IMR-90 (cell line): ENCODE measurements around the gene PCDHGA5. TPM values are rescaled to one million over a fixed set of nuclear protein-coding genes. Genes with fewer than 3 reads are reported as not detected.

Source experiments
- ATAC-seq: fragments of 200-7000 bp; cut with Tn5 transposase; 2 replicates; pipeline ENCODE4 v1.9.1; 2020; ENCODE audit warnings: low read depth, mild to moderate bottlenecking, moderate library complexity
- BruUV-seq: library from RNA; stranded (reverse); fragments of 400-500 nt; replicated peaks from 2 replicates; lab custom pipeline; 2021; lab: Mats Ljungman, UMichigan
- CTCF ChIA-PET: fragments of 300-600 bp; formaldehyde crosslinking; extraction: SDS; loops from one replicate; lab custom pipeline; 2021; ENCODE audit warnings: antibody characterized with exemption; lab: Yijun Ruan, JAX
- POLR2A ChIA-PET: fragments of 300-600 bp; sonication (Branson Sonifier 250); formaldehyde crosslinking; loops from one replicate; lab custom pipeline; 2022; ENCODE audit warnings: antibody characterized with exemption; ENCODE audit not compliant: unreplicated experiment; lab: Charles Lee
- DNase-seq: peaks from one replicate; pipeline ENCODE4 v3.0.0; 2013
- H2AFZ ChIP-seq: replicated peaks from 2 replicates; pipeline ENCODE3; 2013; ENCODE audit warnings: low read length, mild to moderate bottlenecking; ENCODE audit not compliant: poor library complexity
- H2AK5ac ChIP-seq: 2 replicates; pipeline ENCODE4 v1.6.1; 2013; ENCODE audit warnings: low read depth, low read length, inconsistent platforms
- H2AK9ac ChIP-seq: replicated peaks from 2 replicates; pipeline ENCODE3; 2013; ENCODE audit warnings: mild to moderate bottlenecking, low read depth, low read length, moderate library complexity; ENCODE audit not compliant: poor library complexity
- H2BK120ac ChIP-seq: 2 replicates; pipeline ENCODE4 v1.6.1; 2013; ENCODE audit warnings: low read depth, low read length, inconsistent platforms
- H2BK15ac ChIP-seq: 3 replicates; pipeline ENCODE4 v1.6.1; 2013; ENCODE audit warnings: low read depth, low read length, inconsistent platforms
- H2BK20ac ChIP-seq: 2 replicates; pipeline ENCODE4 v1.6.1; 2013; ENCODE audit warnings: low read depth, mild to moderate bottlenecking, inconsistent platforms, low read length, moderate library complexity
- H2BK5ac ChIP-seq: 2 replicates; pipeline ENCODE4 v1.6.1; 2013; ENCODE audit warnings: mild to moderate bottlenecking, low read depth, low read length, inconsistent platforms; ENCODE audit not compliant: poor library complexity, severe bottlenecking
- H3K14ac ChIP-seq: replicated peaks from 2 replicates; pipeline ENCODE4 v1.6.1; 2013; ENCODE audit warnings: low read depth, low read length, inconsistent platforms
- H3K18ac ChIP-seq: 2 replicates; pipeline ENCODE4 v1.6.1; 2013; ENCODE audit warnings: low read depth, low read length, control low read depth
- H3K23ac ChIP-seq: 2 replicates; pipeline ENCODE4 v1.6.1; 2013; ENCODE audit warnings: low read depth, low read length, inconsistent platforms
- H3K27ac ChIP-seq: 2 replicates; pipeline ENCODE4 v1.5.1; 2013; ENCODE audit warnings: mild to moderate bottlenecking, control low read depth, low read length; ENCODE audit not compliant: insufficient read depth
- H3K27me3 ChIP-seq: 2 replicates; pipeline ENCODE4 v1.6.1; 2013; ENCODE audit warnings: low read length; ENCODE audit not compliant: control insufficient read depth, insufficient read depth
- H3K36me3 ChIP-seq: 2 replicates; pipeline ENCODE4 v1.6.1; 2013; ENCODE audit warnings: low read length, mixed read lengths; ENCODE audit not compliant: control insufficient read depth, insufficient read depth
- H3K4ac ChIP-seq: 2 replicates; pipeline ENCODE4 v1.6.1; 2013; ENCODE audit warnings: low read depth, low read length, inconsistent platforms
- H3K4me1 ChIP-seq: 2 replicates; pipeline ENCODE4 v1.6.1; 2013; ENCODE audit warnings: low read length, mixed read lengths; ENCODE audit not compliant: control insufficient read depth, insufficient read depth
- H3K4me2 ChIP-seq: 2 replicates; pipeline ENCODE4 v1.6.1; 2013; ENCODE audit warnings: low read depth, mild to moderate bottlenecking, control low read depth, low read length, moderate library complexity
- H3K4me3 ChIP-seq: 2 replicates; pipeline ENCODE4 v1.5.1; 2013; ENCODE audit warnings: low read depth, mild to moderate bottlenecking, control low read depth, low read length, moderate library complexity; ENCODE audit not compliant: insufficient read depth
- H3K56ac ChIP-seq: 2 replicates; pipeline ENCODE4 v1.6.1; 2013; ENCODE audit warnings: low read length, inconsistent platforms; ENCODE audit not compliant: insufficient read depth; ENCODE audit errors: extremely low read depth
- H3K79me1 ChIP-seq, 2 experiments: 2 replicates each; pipeline ENCODE4 v1.6.1; 2013; ENCODE audit warnings: low read length in 2 of 2, inconsistent platforms in 1 of 2, low read depth in 1 of 2
- H3K9ac ChIP-seq: 2 replicates; pipeline ENCODE4 v1.6.1; 2013; ENCODE audit warnings: low read depth, low read length, control low read depth
- H3K9me1 ChIP-seq: 2 replicates; pipeline ENCODE4 v1.6.1; 2013; ENCODE audit warnings: low read length, inconsistent platforms; ENCODE audit not compliant: insufficient read depth
- H3K9me3 ChIP-seq: 2 replicates; pipeline ENCODE4 v1.6.1; 2013; ENCODE audit warnings: low read length; ENCODE audit not compliant: control insufficient read depth, insufficient read depth
- H4K20me1 ChIP-seq: 2 replicates; pipeline ENCODE4 v1.6.1; 2013; ENCODE audit warnings: low read length, inconsistent platforms; ENCODE audit not compliant: insufficient read depth
- H4K5ac ChIP-seq: 2 replicates; pipeline ENCODE4 v1.6.1; 2013; ENCODE audit warnings: mild to moderate bottlenecking, low read depth, low read length, control low read depth
- H4K8ac ChIP-seq, 2 experiments: 2 replicates each; pipeline ENCODE4 v1.6.1; 2013; ENCODE audit warnings: low read depth in 2 of 2, low read length in 2 of 2, control low read depth in 1 of 2, inconsistent platforms in 1 of 2
- H4K91ac ChIP-seq: 2 replicates; pipeline ENCODE4 v1.6.1; 2013; ENCODE audit warnings: low read depth, low read length, inconsistent platforms; ENCODE audit not compliant: insufficient read depth
- BHLHE40 ChIP-seq: fragments of 150-350 bp; IDR thresholded peaks from 2 replicates; pipeline ENCODE4 v1.6.1; 2016; ENCODE audit warnings: mild to moderate bottlenecking, low read depth, low read length
- CEBPB ChIP-seq: IDR thresholded peaks from 2 replicates; pipeline ENCODE4 v1.6.1; 2012; ENCODE audit warnings: low read depth, low read length, improper control_type of control experiment
- MAFK ChIP-seq: IDR thresholded peaks from 2 replicates; pipeline ENCODE4 v1.6.1; 2012; ENCODE audit warnings: low read depth, low read length, improper control_type of control experiment
- MXI1 ChIP-seq: IDR thresholded peaks from 2 replicates; pipeline ENCODE4 v1.6.1; 2012; ENCODE audit warnings: low read depth, mild to moderate bottlenecking, low read length, moderate library complexity, borderline replicate concordance
- POLR2A ChIP-seq: IDR thresholded peaks from 2 replicates; pipeline ENCODE4 v1.6.1; 2012; ENCODE audit warnings: mild to moderate bottlenecking, low read depth, low read length
- RAD21 ChIP-seq: IDR thresholded peaks from 2 replicates; pipeline ENCODE4 v1.6.1; 2012; ENCODE audit warnings: low read length, improper control_type of control experiment
- RFX5 ChIP-seq: IDR thresholded peaks from 2 replicates; pipeline ENCODE4 v1.8.0; 2012; ENCODE audit warnings: low read depth, mild to moderate bottlenecking, low read length, moderate library complexity
- WGBS, 2 experiments: methylation state at CpG; one replicate each; pipeline versions ENCODE4 v1.1.5 to v1.1.7; 2013; ENCODE audit warnings: missing lambda C conversion rate in 2 of 2; ENCODE audit not compliant: insufficient read length in 1 of 2; ENCODE audit errors: extremely low coverage in 2 of 2; 5-methylcytosine and 5-hydroxymethylcytosine counted together
- dilution Hi-C: fragments of 300-500 bp; cut with HindIII; formaldehyde crosslinking; loops from one replicate; pipeline ENCODE4 v1.14.3; 2018; ENCODE audit warnings: low sequenced_read_pairs; ENCODE audit not compliant: unreplicated experiment
- in situ Hi-C: fragments of 300-500 bp; cut with MboI; formaldehyde crosslinking; loops from 3 replicates; pipeline ENCODE4 v1.14.3; 2019; ENCODE audit warnings: low sequenced_read_pairs, inconsistent platforms, mixed read lengths
- intact Hi-C: fragments of 100-400 bp; cut with micrococcal nuclease; formaldehyde crosslinking; loops from 2 replicates; pipeline ENCODE4 v1.10.0; 2022
- polyA plus RNA-seq, 3 experiments: library from polyadenylated mRNA; depleted of rRNA; stranded (reverse); fragments of >200 nt; gene quantifications; 2 replicates each; pipeline ENCODE4 v1.2.3, GENCODE V29; 2012; ENCODE audit warnings: low replicate concordance in 1 of 3
- total RNA-seq: library from RNA; depleted of rRNA; stranded (reverse); fragments of >200 nt; gene quantifications from 2 replicates; pipeline ENCODE4 v1.2.3, GENCODE V29; 2012
- TF ChIP-seq, protein P1 (sequence below): fragments of 150-350 bp; IDR thresholded peaks from 2 replicates; pipeline ENCODE4 v1.6.1; 2016; ENCODE audit warnings: low read depth, mild to moderate bottlenecking, low read length, moderate library complexity, borderline replicate concordance

Gene PCDHGA5
- total and polyA plus RNA-seq, 2 of the 4 experiments (the other 2 are of a cell fraction) = 1.3 to 2.0 TPM

DNA sequence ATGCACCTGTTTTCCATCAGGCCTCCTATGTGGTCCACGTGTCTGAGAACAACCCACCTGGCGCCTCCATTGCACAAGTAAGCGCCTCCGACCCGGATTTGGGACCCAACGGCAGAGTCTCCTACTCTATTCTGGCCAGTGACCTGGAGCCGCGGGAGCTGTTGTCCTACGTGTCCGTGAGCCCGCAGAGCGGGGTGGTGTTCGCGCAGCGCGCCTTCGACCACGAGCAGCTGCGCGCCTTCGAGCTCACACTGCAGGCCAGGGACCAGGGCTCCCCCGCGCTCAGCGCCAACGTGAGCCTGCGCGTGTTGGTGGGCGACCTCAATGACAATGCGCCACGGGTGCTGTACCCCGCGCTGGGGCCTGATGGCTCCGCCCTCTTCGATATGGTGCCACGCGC, 12.4 kb upstream of the PCDHGA5 start:
- BruUV-seq = no TSS peak
- 37% methylated on average over 7 of the region's 36 CpGs; no CpG with 5 or more reads in 1 of the 2 experiments for WGBS, 2 experiments
- intact Hi-C loops = no loop called here

More for the DNA sequence above, 12.4 kb upstream of the PCDHGA5 start:
- H3K4me3 ChIP-seq = no peak overlapping the region
- H3K27ac ChIP-seq = no peak overlapping the region
- TF ChIP-seq RFX5 (no peak), MAFK (no peak), RAD21 (no peak), CEBPB (no peak), BHLHE40 (no peak), POLR2A (no peak), MXI1 (no peak)
- TF ChIP-seq, protein P1, sequence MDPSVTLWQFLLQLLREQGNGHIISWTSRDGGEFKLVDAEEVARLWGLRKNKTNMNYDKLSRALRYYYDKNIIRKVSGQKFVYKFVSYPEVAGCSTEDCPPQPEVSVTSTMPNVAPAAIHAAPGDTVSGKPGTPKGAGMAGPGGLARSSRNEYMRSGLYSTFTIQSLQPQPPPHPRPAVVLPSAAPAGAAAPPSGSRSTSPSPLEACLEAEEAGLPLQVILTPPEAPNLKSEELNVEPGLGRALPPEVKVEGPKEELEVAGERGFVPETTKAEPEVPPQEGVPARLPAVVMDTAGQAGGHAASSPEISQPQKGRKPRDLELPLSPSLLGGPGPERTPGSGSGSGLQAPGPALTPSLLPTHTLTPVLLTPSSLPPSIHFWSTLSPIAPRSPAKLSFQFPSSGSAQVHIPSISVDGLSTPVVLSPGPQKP = no peak
- no peaks in the 10 kb centered on the region for H3K9me1 ChIP-seq
- H3K4me1 ChIP-seq = no peaks in the 10 kb centered on the region
- no peak overlapping the region for H2BK15ac ChIP-seq
- no peak overlapping the region for H4K91ac ChIP-seq
- DNase-seq (no peak), ATAC-seq (no peak)
- no peak overlapping the region for H2BK20ac ChIP-seq
- no peak overlapping the region for H3K23ac ChIP-seq
- no peak overlapping the region for H2AK5ac ChIP-seq
- POLR2A ChIA-PET = no interaction called here
- no peak overlapping the region for H4K8ac ChIP-seq
- no peak overlapping the region for H3K4ac ChIP-seq
- H3K56ac ChIP-seq = no peak overlapping the region
- no peak overlapping the region for H2AFZ ChIP-seq
- no peak overlapping the region for H2BK120ac ChIP-seq
- no peak overlapping the region for H3K4me2 ChIP-seq
- peaks cover 41% of the 10 kb centered on the region for H3K9me3 ChIP-seq
- H4K20me1 ChIP-seq = no peaks in the 10 kb centered on the region
- H4K5ac ChIP-seq = no peak overlapping the region
- H2BK5ac ChIP-seq = no peak overlapping the region
- peaks cover 5% of the 10 kb centered on the region; the same call in 1 of the 2 replicates for H3K36me3 ChIP-seq
- no peaks in the 10 kb centered on the region for H3K27me3 ChIP-seq
- dilution Hi-C loops = no loop called here
- in situ Hi-C loops = no loop called here
- H3K18ac ChIP-seq = no peak overlapping the region
- CTCF ChIA-PET = no interaction called here
- H3K9ac ChIP-seq = no peak overlapping the region
- no peaks in the 10 kb centered on the region for H3K79me1 ChIP-seq
- no peak overlapping the region for H2AK9ac ChIP-seq
- no peak overlapping the region for H3K14ac ChIP-seq
